Smooth muscle cell (in vitro differentiated cells): ENCODE measurements around the gene MTPN. TPM values are rescaled to one million over a fixed set of nuclear protein-coding genes. Genes with fewer than 3 reads are reported as not detected.

Source experiments
- DNase-seq: peaks from one replicate; lab custom pipeline; 2025; ENCODE audit not compliant: unreplicated experiment; lab: John Stamatoyannopoulos, UW
- H2AFZ ChIP-seq: fragments of 200-600 bp; sonication (generic); 2 replicates; pipeline ENCODE4 v1.6.0; 2016; ENCODE audit warnings: antibody characterized with exemption, low read depth, mild to moderate bottlenecking
- H3F3A ChIP-seq: fragments of 200-600 bp; sonication (generic); 2 replicates; pipeline ENCODE4 v1.6.0; 2017; ENCODE audit warnings: antibody characterized with exemption, low read depth
- H3K27ac ChIP-seq: fragments of 200-600 bp; sonication (generic); 2 replicates; pipeline ENCODE4 v1.5.1; 2016; ENCODE audit warnings: low read depth, mild to moderate bottlenecking
- H3K27me3 ChIP-seq: fragments of 200-600 bp; sonication (generic); 2 replicates; pipeline ENCODE4 v1.6.1; 2016; ENCODE audit warnings: low read depth, mild to moderate bottlenecking
- H3K36me3 ChIP-seq: fragments of 200-600 bp; sonication (generic); 2 replicates; pipeline ENCODE4 v1.5.1; 2016; ENCODE audit warnings: low read depth
- H3K4me1 ChIP-seq: fragments of 200-600 bp; sonication (generic); 2 replicates; pipeline ENCODE4 v1.5.1; 2016; ENCODE audit warnings: low read depth
- H3K4me2 ChIP-seq: fragments of 200-600 bp; sonication (generic); 2 replicates; pipeline ENCODE4 v1.6.0; 2016; ENCODE audit warnings: mild to moderate bottlenecking
- H3K4me3 ChIP-seq: fragments of 200-600 bp; sonication (generic); 2 replicates; pipeline ENCODE4 v1.5.1; 2016; ENCODE audit warnings: mild to moderate bottlenecking
- H3K79me2 ChIP-seq: fragments of 200-600 bp; sonication (generic); 2 replicates; pipeline ENCODE4 v1.6.0; 2016; ENCODE audit warnings: low read depth, mild to moderate bottlenecking
- H3K9ac ChIP-seq: fragments of 200-600 bp; sonication (generic); 2 replicates; pipeline ENCODE4 v1.6.0; 2016; ENCODE audit warnings: low read depth
- H3K9me3 ChIP-seq: fragments of 200-600 bp; sonication (generic); replicated peaks from 2 replicates; pipeline ENCODE4 v1.5.1; 2016; ENCODE audit warnings: low read depth
- H4K20me1 ChIP-seq: fragments of 200-600 bp; sonication (generic); 2 replicates; pipeline ENCODE4 v1.6.0; 2016; ENCODE audit warnings: low read depth
- WGBS: methylation state at CpG from one replicate; pipeline ENCODE4 v1.1.7; 2016; ENCODE audit warnings: low lambda C conversion rate; 5-methylcytosine and 5-hydroxymethylcytosine counted together
- polyA plus RNA-seq: library from polyadenylated mRNA; unstranded; fragments of >200 nt; fragmentation: Nextera tagmentation; extraction: Ambion mirVana; gene quantifications from 2 replicates; pipeline ENCODE4 v1.2.1, GENCODE V29; 2016
- total RNA-seq: library from RNA; depleted of rRNA; stranded (reverse); fragments of >200 nt; gene quantifications from 2 replicates; pipeline ENCODE4 v1.2.3, GENCODE V29; 2014
- TF ChIP-seq, protein P1 (sequence below): fragments of 200-600 bp; sonication (generic); IDR thresholded peaks from 2 replicates; pipeline ENCODE4 v1.5.1; 2017; ENCODE audit warnings: borderline replicate concordance, mild to moderate bottlenecking, antibody characterized with exemption; ENCODE audit not compliant: insufficient read depth, poor library complexity, severe bottlenecking

MTPN gene
- total and polyA plus RNA-seq, 2 experiments from 2014 or later = 36.4 to 138 TPM

DNA sequence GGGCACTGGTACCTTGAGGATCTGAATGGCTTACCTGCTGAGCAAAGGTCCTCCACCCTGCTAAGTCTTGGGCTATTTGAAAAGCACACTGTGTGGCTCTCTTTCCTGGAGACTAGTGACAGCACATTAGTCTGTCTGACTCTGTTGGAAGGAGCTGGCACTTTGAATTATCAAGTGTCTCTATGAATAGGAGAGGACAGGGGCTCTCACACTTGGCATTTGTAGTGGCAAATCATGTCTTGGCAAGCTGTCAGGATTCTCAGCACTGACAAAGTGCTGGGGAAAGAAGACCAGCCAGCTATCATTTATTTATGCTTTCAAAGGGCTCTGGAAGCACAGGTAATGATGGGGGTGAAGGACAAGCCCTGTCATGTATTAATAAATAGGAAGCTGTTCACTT lies 62.8 kb downstream of the MTPN start:
- no peaks in the 10 kb centered on the region for H3K27me3 ChIP-seq
- DNase-seq = no peak
- H3F3A ChIP-seq = no peaks in the 10 kb centered on the region
- H3K9ac ChIP-seq = no peak overlapping the region
- peaks cover 5% of the 10 kb centered on the region for H3K4me1 ChIP-seq
- TF ChIP-seq, protein P1, sequence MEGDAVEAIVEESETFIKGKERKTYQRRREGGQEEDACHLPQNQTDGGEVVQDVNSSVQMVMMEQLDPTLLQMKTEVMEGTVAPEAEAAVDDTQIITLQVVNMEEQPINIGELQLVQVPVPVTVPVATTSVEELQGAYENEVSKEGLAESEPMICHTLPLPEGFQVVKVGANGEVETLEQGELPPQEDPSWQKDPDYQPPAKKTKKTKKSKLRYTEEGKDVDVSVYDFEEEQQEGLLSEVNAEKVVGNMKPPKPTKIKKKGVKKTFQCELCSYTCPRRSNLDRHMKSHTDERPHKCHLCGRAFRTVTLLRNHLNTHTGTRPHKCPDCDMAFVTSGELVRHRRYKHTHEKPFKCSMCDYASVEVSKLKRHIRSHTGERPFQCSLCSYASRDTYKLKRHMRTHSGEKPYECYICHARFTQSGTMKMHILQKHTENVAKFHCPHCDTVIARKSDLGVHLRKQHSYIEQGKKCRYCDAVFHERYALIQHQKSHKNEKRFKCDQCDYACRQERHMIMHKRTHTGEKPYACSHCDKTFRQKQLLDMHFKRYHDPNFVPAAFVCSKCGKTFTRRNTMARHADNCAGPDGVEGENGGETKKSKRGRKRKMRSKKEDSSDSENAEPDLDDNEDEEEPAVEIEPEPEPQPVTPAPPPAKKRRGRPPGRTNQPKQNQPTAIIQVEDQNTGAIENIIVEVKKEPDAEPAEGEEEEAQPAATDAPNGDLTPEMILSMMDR = no peak
- H3K4me2 ChIP-seq = no peak overlapping the region
- H3K79me2 ChIP-seq = no peaks in the 10 kb centered on the region
- no peak overlapping the region for H3K4me3 ChIP-seq
- H4K20me1 ChIP-seq = no peaks in the 10 kb centered on the region
- H2AFZ ChIP-seq = no peak overlapping the region
- H3K27ac ChIP-seq = no peak overlapping the region
- no peaks in the 10 kb centered on the region for H3K36me3 ChIP-seq
- H3K9me3 ChIP-seq = no peaks in the 10 kb centered on the region

DNA sequence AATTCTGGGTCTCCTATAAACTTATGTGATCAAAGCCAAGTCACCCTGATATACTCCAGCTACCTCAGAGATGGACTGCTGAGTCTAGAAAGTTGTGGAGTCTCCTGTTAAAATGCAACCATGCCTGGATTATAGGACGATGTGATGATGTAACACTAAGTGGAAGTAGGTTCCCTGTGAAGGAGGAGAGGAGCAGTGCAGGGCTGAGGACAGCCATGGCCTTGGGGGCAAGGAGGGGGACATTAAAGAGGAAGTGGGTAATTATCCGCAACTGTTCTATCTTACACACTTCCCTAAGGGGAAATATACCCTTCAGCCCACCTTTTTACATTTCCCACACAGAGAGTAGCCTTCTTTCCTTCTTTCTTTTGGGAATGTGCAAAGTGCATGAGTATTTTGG lies 63.8 kb downstream of the MTPN start:
- no peaks in the 10 kb centered on the region for H3F3A ChIP-seq
- H3K9me3 ChIP-seq = no peaks in the 10 kb centered on the region
- DNase-seq = no peak
- peaks cover 5% of the 10 kb centered on the region for H3K4me1 ChIP-seq
- no peak overlapping the region for H3K9ac ChIP-seq
- TF ChIP-seq, protein P1 = no peak
- no peaks in the 10 kb centered on the region for H3K36me3 ChIP-seq
- no peak overlapping the region for H3K4me2 ChIP-seq
- H3K79me2 ChIP-seq = no peaks in the 10 kb centered on the region
- no peak overlapping the region for H3K27ac ChIP-seq
- H3K27me3 ChIP-seq = no peaks in the 10 kb centered on the region
- 78% methylated on average over 2 of the region's 2 CpGs for WGBS
- H3K4me3 ChIP-seq = no peak overlapping the region
- H4K20me1 ChIP-seq = no peaks in the 10 kb centered on the region
- H2AFZ ChIP-seq = no peak overlapping the region

DNA sequence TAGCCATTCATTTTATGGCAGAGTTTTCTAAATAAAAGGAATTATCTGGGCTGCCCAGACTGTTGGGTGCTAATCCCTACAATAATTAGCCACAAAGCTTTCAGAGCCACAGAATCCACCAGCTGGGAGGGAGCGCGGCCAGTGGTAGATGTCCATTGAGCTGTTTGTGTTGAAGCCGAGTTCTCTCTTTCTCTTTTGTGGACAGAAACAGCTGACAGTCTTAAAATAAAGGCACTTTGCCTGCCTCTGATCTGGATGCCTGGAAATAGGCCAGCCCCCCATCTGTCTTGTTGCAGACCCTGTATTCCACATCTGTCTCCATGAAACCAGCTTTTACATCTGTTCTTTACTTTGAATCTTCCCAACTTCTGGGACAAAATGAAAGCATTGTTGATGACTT lies 66.1 kb downstream of the MTPN start:
- WGBS = 15% methylated on average over 3 of the region's 3 CpGs
- Histone ChIP-seq H4K20me1 (no peaks in the 10 kb centered on the region), H3K79me2 (no peaks in the 10 kb centered on the region), H3K27me3 (no peaks in the 10 kb centered on the region), H3K4me2 (peak overlapping the region; percentile 47), H2AFZ (no peak overlapping the region), H3K4me3 (no peak overlapping the region), H3K9me3 (no peaks in the 10 kb centered on the region), H3K9ac (no peak overlapping the region), H3K27ac (no peak overlapping the region), H3F3A (no peaks in the 10 kb centered on the region), H3K36me3 (no peaks in the 10 kb centered on the region), H3K4me1 (peaks cover 5% of the 10 kb centered on the region)
- TF ChIP-seq, protein P1 = no peak
- no peak for DNase-seq

DNA sequence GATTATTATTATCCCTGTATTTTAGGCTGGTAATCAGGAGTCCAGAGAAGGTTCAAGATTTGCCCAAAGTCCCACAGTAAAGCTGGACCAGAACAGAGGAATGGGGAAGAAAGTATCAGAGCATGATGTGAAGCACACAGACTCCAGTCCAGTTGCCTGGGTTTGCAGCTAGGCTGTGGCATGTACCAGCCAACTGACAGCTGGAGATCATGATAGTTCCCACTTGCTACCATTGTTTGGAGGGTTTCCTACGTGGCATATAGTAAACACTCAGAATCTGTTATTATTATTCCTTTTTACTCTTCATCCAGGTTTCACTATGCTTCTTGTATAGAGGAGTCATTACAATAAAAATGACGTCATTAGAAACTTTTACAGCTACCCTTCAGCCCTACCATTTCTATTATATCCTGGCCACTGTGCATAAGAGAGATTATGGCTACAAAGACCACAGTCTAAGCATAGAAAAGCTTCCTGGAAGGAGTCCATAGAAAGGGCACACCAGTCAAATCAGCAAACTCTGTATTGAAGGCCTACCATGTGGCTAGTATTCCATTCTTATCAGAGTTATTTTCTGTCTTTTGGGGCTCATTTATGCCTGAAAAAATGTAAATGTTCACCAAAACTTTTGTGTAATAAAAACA lies 66.6 kb downstream of the MTPN start:
- Histone ChIP-seq H3K9me3 (no peaks in the 10 kb centered on the region), H3K4me1 (peaks cover 5% of the 10 kb centered on the region), H4K20me1 (no peaks in the 10 kb centered on the region), H3F3A (no peaks in the 10 kb centered on the region), H2AFZ (no peak overlapping the region), H3K4me2 (peak overlapping the region; percentile 47), H3K79me2 (no peaks in the 10 kb centered on the region), H3K4me3 (no peak overlapping the region), H3K27ac (no peak overlapping the region), H3K36me3 (no peaks in the 10 kb centered on the region), H3K27me3 (no peaks in the 10 kb centered on the region), H3K9ac (no peak overlapping the region)
- DNase-seq = no peak
- 69% methylated on average over 2 of the region's 2 CpGs for WGBS
- TF ChIP-seq, protein P1 = no peak
